ENCODE results near the gene ENPP6.

GRCh38 chr4:184080674-184081073 lies 137.0 kb downstream of the ENPP6 start:
- TF ChIP-seq POLR2AphosphoS5 (IDR thresholded peaks at IDR 0.05; ENCODE audit: low read depth, low read length) (no peak), POLR2A (IDR thresholded peaks at IDR 0.05; ENCODE audit: low read depth, low read length) (no peak)
